OCI-LY1 (cell line): Measurements from ENCODE around the gene JMJD1C.
A peak's percentile ranks its signal among the peaks of the same experiment; 100 is the strongest.

Experiments used
- H2AFZ ChIP-seq: fragments of 200-600 bp; sonication (generic), shearing (Covaris generic); 2 replicates; pipeline ENCODE4 v1.6.0; 2014; ENCODE audit warnings: antibody characterized with exemption, mild to moderate bottlenecking, low read length
- H3F3A ChIP-seq: fragments of 200-600 bp; sonication (generic), shearing (Covaris generic); 2 replicates; pipeline ENCODE4 v1.6.0; 2014; ENCODE audit warnings: mild to moderate bottlenecking, antibody characterized with exemption, low read length, moderate library complexity; ENCODE audit not compliant: insufficient read depth
- H3K27ac ChIP-seq: fragments of 200-600 bp; sonication (generic); 2 replicates; pipeline ENCODE4 v1.5.1; 2014; ENCODE audit warnings: low read length, mixed run types, mild to moderate bottlenecking, low read depth; ENCODE audit not compliant: poor library complexity, severe bottlenecking
- H3K27me3 ChIP-seq: fragments of 200-600 bp; sonication (generic); 2 replicates; pipeline ENCODE4 v1.6.0; 2014; ENCODE audit warnings: antibody characterized with exemption, mild to moderate bottlenecking, low read length, moderate library complexity; ENCODE audit not compliant: insufficient read depth
- H3K36me3 ChIP-seq: fragments of 200-600 bp; sonication (generic); 2 replicates; pipeline ENCODE4 v1.6.1; 2014; ENCODE audit warnings: mild to moderate bottlenecking, antibody characterized with exemption, low read length, moderate library complexity, mixed read lengths; ENCODE audit not compliant: insufficient read depth
- H3K4me1 ChIP-seq: fragments of 200-600 bp; sonication (generic); 2 replicates; pipeline ENCODE4 v1.5.1; 2014; ENCODE audit warnings: mild to moderate bottlenecking, low read length, moderate library complexity; ENCODE audit not compliant: insufficient read depth, severe bottlenecking
- H3K4me2 ChIP-seq: fragments of 200-600 bp; sonication (generic), shearing (Covaris generic); 2 replicates; pipeline ENCODE4 v1.6.1; 2014; ENCODE audit warnings: low read length
- H3K4me3 ChIP-seq: fragments of 200-600 bp; sonication (generic); 2 replicates; pipeline ENCODE4 v1.5.1; 2014; ENCODE audit warnings: low read length, low read depth, mild to moderate bottlenecking, mixed read lengths; ENCODE audit not compliant: poor library complexity, severe bottlenecking
- H3K79me2 ChIP-seq: fragments of 200-600 bp; shearing (Covaris generic); 2 replicates; pipeline ENCODE4 v1.6.1; 2016; ENCODE audit warnings: mixed run types, low read length, mixed read lengths; ENCODE audit not compliant: insufficient read depth
- H3K9ac ChIP-seq: fragments of 200-600 bp; sonication (generic), shearing (Covaris generic); 2 replicates; pipeline ENCODE4 v1.6.1; 2014; ENCODE audit warnings: mild to moderate bottlenecking, low read length, mixed read lengths
- H3K9me2 ChIP-seq: fragments of 200-600 bp; sonication (generic), shearing (Covaris generic); 2 replicates; pipeline ENCODE4 v1.6.1; 2014; ENCODE audit warnings: low read depth, mild to moderate bottlenecking, low read length, mixed read lengths
- H3K9me3 ChIP-seq: fragments of 200-600 bp; shearing (Covaris generic); 2 replicates; pipeline ENCODE4 v1.6.1; 2014; ENCODE audit warnings: low read length, mixed read lengths
- H4K20me1 ChIP-seq: fragments of 200-600 bp; sonication (generic), shearing (Covaris generic); 2 replicates; pipeline ENCODE4 v1.6.0; 2016; ENCODE audit warnings: mild to moderate bottlenecking, low read length; ENCODE audit not compliant: insufficient read depth
- CTCF ChIP-seq: fragments of 200-600 bp; sonication (generic), shearing (Covaris generic); IDR thresholded peaks from 2 replicates; pipeline ENCODE4 v1.5.1; 2017; ENCODE audit warnings: mild to moderate bottlenecking, antibody characterized with exemption, low read length, moderate library complexity, mixed read lengths
- EZH2 ChIP-seq: fragments of 200-600 bp; sonication (generic), shearing (Covaris generic); IDR thresholded peaks from 2 replicates; pipeline ENCODE4 v1.8.0; 2017; ENCODE audit warnings: borderline replicate concordance, mixed run types, mild to moderate bottlenecking, antibody characterized with exemption, low read length, moderate library complexity, mixed read lengths

Gene JMJD1C

GRCh38 chr10:63464402-63465292 lies 1.1 kb downstream of the JMJD1C start:
- no peaks in the 10 kb centered on the region for H3K9me3 ChIP-seq
- no peaks in the 10 kb centered on the region for H3K36me3 ChIP-seq
- 0 out of 2 replicates have a peak, but pooled peaks cover 4% of the 10 kb centered on the region for H3F3A ChIP-seq
- TF ChIP-seq CTCF (no peak), EZH2 (no peak)
- peak overlapping the region; percentile 83 for H3K9ac ChIP-seq
- peaks cover 58% of the 10 kb centered on the region for H3K79me2 ChIP-seq
- peaks cover 25% of the 10 kb centered on the region for H3K4me1 ChIP-seq
- peak overlapping the region; percentile 84 for H3K4me3 ChIP-seq
- H4K20me1 ChIP-seq = no peaks in the 10 kb centered on the region
- no peak overlapping the region for H3K27ac ChIP-seq
- H2AFZ ChIP-seq = no peak overlapping the region
- H3K4me2 ChIP-seq = peak overlapping the region; percentile 78
- H3K9me2 ChIP-seq = no peaks in the 10 kb centered on the region
- no peaks in the 10 kb centered on the region for H3K27me3 ChIP-seq

GRCh38 chr10:63462442-63462841 lies 3.3 kb downstream of the JMJD1C start:
- no peaks in the 10 kb centered on the region for H4K20me1 ChIP-seq
- no peak overlapping the region for H3K9ac ChIP-seq
- no peaks in the 10 kb centered on the region for H3F3A ChIP-seq
- no peaks in the 10 kb centered on the region for H3K9me3 ChIP-seq
- H3K4me2 ChIP-seq = no peak overlapping the region
- peaks cover 71% of the 10 kb centered on the region for H3K79me2 ChIP-seq
- H3K4me1 ChIP-seq = peaks cover 25% of the 10 kb centered on the region
- H3K9me2 ChIP-seq = no peaks in the 10 kb centered on the region
- no peak overlapping the region for H3K27ac ChIP-seq
- H3K4me3 ChIP-seq = no peak overlapping the region
- H3K27me3 ChIP-seq = no peaks in the 10 kb centered on the region
- no peaks in the 10 kb centered on the region for H3K36me3 ChIP-seq
- no peak overlapping the region for H2AFZ ChIP-seq
- TF ChIP-seq CTCF = no peak
- TF ChIP-seq EZH2 = no peak

- TF ChIP-seq CTCF = no peak
- no peak for TF ChIP-seq EZH2
- H3F3A ChIP-seq = no peaks in the 10 kb centered on the region
- no peak overlapping the region for H2AFZ ChIP-seq
- H3K27me3 ChIP-seq = no peaks in the 10 kb centered on the region
- H3K4me3 ChIP-seq = no peak overlapping the region
- H3K9me2 ChIP-seq = no peaks in the 10 kb centered on the region
- no peaks in the 10 kb centered on the region for H3K9me3 ChIP-seq
- no peaks in the 10 kb centered on the region for H4K20me1 ChIP-seq
- H3K4me2 ChIP-seq = no peak overlapping the region
- no peak overlapping the region for H3K9ac ChIP-seq
- H3K4me1 ChIP-seq = no peaks in the 10 kb centered on the region
- H3K27ac ChIP-seq = no peak overlapping the region
- peaks cover 54% of the 10 kb centered on the region for H3K79me2 ChIP-seq
- peaks cover 4% of the 10 kb centered on the region; the same call in 1 of the 2 replicates for H3K36me3 ChIP-seq
Measured at GRCh38 chr10:63458177-63458576, 7.6 kb downstream of the JMJD1C start.
